Smooth muscle cell (in vitro differentiated cells): ENCODE data around the gene IFIT1. TPM values are rescaled to one million over a fixed set of nuclear protein-coding genes. Genes with fewer than 3 reads are reported as not detected.
A peak's percentile ranks its signal among the peaks of the same experiment; 100 is the strongest.

Experiments used
- DNase-seq: peaks from one replicate; lab custom pipeline; 2025; ENCODE audit not compliant: unreplicated experiment; lab: John Stamatoyannopoulos, UW
- H2AFZ ChIP-seq: fragments of 200-600 bp; sonication (generic); 2 replicates; pipeline ENCODE4 v1.6.0; 2016; ENCODE audit warnings: antibody characterized with exemption, low read depth, mild to moderate bottlenecking
- H3F3A ChIP-seq: fragments of 200-600 bp; sonication (generic); 2 replicates; pipeline ENCODE4 v1.6.0; 2017; ENCODE audit warnings: antibody characterized with exemption, low read depth
- H3K27ac ChIP-seq: fragments of 200-600 bp; sonication (generic); 2 replicates; pipeline ENCODE4 v1.5.1; 2016; ENCODE audit warnings: low read depth, mild to moderate bottlenecking
- H3K27me3 ChIP-seq: fragments of 200-600 bp; sonication (generic); 2 replicates; pipeline ENCODE4 v1.6.1; 2016; ENCODE audit warnings: low read depth, mild to moderate bottlenecking
- H3K36me3 ChIP-seq: fragments of 200-600 bp; sonication (generic); 2 replicates; pipeline ENCODE4 v1.5.1; 2016; ENCODE audit warnings: low read depth
- H3K4me1 ChIP-seq: fragments of 200-600 bp; sonication (generic); 2 replicates; pipeline ENCODE4 v1.5.1; 2016; ENCODE audit warnings: low read depth
- H3K4me2 ChIP-seq: fragments of 200-600 bp; sonication (generic); 2 replicates; pipeline ENCODE4 v1.6.0; 2016; ENCODE audit warnings: mild to moderate bottlenecking
- H3K4me3 ChIP-seq: fragments of 200-600 bp; sonication (generic); 2 replicates; pipeline ENCODE4 v1.5.1; 2016; ENCODE audit warnings: mild to moderate bottlenecking
- H3K79me2 ChIP-seq: fragments of 200-600 bp; sonication (generic); 2 replicates; pipeline ENCODE4 v1.6.0; 2016; ENCODE audit warnings: low read depth, mild to moderate bottlenecking
- H3K9ac ChIP-seq: fragments of 200-600 bp; sonication (generic); 2 replicates; pipeline ENCODE4 v1.6.0; 2016; ENCODE audit warnings: low read depth
- H3K9me3 ChIP-seq: fragments of 200-600 bp; sonication (generic); replicated peaks from 2 replicates; pipeline ENCODE4 v1.5.1; 2016; ENCODE audit warnings: low read depth
- H4K20me1 ChIP-seq: fragments of 200-600 bp; sonication (generic); 2 replicates; pipeline ENCODE4 v1.6.0; 2016; ENCODE audit warnings: low read depth
- WGBS: methylation state at CpG from one replicate; pipeline ENCODE4 v1.1.7; 2016; ENCODE audit warnings: low lambda C conversion rate; 5-methylcytosine and 5-hydroxymethylcytosine counted together
- polyA plus RNA-seq: library from polyadenylated mRNA; unstranded; fragments of >200 nt; fragmentation: Nextera tagmentation; extraction: Ambion mirVana; gene quantifications from 2 replicates; pipeline ENCODE4 v1.2.1, GENCODE V29; 2016
- total RNA-seq: library from RNA; depleted of rRNA; stranded (reverse); fragments of >200 nt; gene quantifications from 2 replicates; pipeline ENCODE4 v1.2.3, GENCODE V29; 2014
- TF ChIP-seq, protein P1 (sequence below): fragments of 200-600 bp; sonication (generic); IDR thresholded peaks from 2 replicates; pipeline ENCODE4 v1.5.1; 2017; ENCODE audit warnings: borderline replicate concordance, mild to moderate bottlenecking, antibody characterized with exemption; ENCODE audit not compliant: insufficient read depth, poor library complexity, severe bottlenecking

IFIT1 gene
- total and polyA plus RNA-seq, 2 experiments from 2014 or later = 1.2 to 1.8 TPM

DNA sequence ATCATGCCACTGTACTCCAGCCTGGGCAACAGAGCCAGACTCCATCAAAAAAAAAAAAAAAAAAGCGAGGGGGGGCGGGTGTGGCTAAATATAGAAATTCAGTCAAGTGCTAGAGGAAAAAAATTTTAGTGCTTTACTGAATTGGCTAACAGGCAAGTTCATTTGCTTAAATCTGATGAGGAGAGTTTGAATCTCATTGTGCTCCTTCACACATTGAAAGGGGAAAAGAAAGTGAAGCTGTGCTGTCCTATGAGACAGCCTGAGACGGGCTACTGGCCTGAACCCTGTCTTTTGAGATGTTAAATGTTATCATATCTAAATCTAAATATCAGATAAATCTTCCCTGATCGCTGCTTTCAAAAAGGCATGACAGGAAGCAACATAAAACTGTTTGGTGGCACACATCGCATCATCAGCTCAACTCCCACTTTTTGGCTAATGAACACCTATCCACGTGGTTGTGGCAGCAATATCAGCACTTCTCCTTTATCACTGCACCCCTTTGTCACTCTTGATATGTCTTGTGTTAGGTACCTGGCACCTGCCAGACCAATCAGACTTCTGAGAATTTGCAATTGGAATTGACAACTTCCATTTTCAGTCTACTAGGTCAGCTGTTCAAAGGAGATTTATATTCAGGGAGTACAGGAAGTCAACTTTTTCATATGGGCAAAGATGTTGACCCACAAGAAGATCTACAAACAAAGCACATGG is 28.5 kb upstream of the IFIT1 start:
- Histone ChIP-seq H3K4me1 (peaks cover 2% of the 10 kb centered on the region), H3K27me3 (no peaks in the 10 kb centered on the region), H3F3A (no peaks in the 10 kb centered on the region), H3K9me3 (no peaks in the 10 kb centered on the region), H3K9ac (no peak overlapping the region), H3K27ac (no peak overlapping the region), H3K79me2 (no peaks in the 10 kb centered on the region), H3K4me2 (no peak overlapping the region), H4K20me1 (no peaks in the 10 kb centered on the region), H3K4me3 (no peak overlapping the region), H3K36me3 (no peaks in the 10 kb centered on the region), H2AFZ (no peak overlapping the region)
- DNase-seq = no peak
- 88% methylated on average over 6 of the region's 6 CpGs for WGBS
- TF ChIP-seq, protein P1, sequence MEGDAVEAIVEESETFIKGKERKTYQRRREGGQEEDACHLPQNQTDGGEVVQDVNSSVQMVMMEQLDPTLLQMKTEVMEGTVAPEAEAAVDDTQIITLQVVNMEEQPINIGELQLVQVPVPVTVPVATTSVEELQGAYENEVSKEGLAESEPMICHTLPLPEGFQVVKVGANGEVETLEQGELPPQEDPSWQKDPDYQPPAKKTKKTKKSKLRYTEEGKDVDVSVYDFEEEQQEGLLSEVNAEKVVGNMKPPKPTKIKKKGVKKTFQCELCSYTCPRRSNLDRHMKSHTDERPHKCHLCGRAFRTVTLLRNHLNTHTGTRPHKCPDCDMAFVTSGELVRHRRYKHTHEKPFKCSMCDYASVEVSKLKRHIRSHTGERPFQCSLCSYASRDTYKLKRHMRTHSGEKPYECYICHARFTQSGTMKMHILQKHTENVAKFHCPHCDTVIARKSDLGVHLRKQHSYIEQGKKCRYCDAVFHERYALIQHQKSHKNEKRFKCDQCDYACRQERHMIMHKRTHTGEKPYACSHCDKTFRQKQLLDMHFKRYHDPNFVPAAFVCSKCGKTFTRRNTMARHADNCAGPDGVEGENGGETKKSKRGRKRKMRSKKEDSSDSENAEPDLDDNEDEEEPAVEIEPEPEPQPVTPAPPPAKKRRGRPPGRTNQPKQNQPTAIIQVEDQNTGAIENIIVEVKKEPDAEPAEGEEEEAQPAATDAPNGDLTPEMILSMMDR = no peak

DNA sequence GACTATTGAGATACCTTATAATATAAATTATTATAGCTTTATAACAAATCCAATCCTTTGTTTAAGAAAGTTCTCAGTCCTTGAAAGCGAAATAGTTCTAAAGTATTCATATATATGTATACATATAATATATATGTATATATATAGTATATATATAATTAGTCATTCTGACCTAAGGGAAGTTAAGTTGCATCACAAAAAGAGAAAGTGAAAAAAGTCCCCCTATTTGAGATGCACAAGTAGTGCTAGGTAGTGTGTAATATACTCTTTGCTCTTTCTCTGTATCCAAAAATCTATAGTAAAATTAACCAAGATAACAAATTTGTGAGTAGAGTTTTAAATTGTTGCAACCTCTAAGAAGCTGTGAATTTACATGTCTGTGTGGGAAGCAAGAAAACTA is 27.9 kb upstream of the IFIT1 start:
- no peaks in the 10 kb centered on the region for H3K27me3 ChIP-seq
- TF ChIP-seq, protein P1 = no peak
- H3K4me2 ChIP-seq = no peak overlapping the region
- WGBS = 98% methylated on average over 1 of the region's 1 CpG
- no peaks in the 10 kb centered on the region for H3K79me2 ChIP-seq
- H3F3A ChIP-seq = no peaks in the 10 kb centered on the region
- H3K4me1 ChIP-seq = peaks cover 7% of the 10 kb centered on the region
- DNase-seq = no peak
- no peaks in the 10 kb centered on the region for H4K20me1 ChIP-seq
- no peaks in the 10 kb centered on the region for H3K36me3 ChIP-seq
- H3K4me3 ChIP-seq = no peak overlapping the region
- H3K9me3 ChIP-seq = no peaks in the 10 kb centered on the region
- H3K9ac ChIP-seq = no peak overlapping the region
- no peak overlapping the region for H3K27ac ChIP-seq
- peak overlapping the region; percentile 36 for H2AFZ ChIP-seq

DNA sequence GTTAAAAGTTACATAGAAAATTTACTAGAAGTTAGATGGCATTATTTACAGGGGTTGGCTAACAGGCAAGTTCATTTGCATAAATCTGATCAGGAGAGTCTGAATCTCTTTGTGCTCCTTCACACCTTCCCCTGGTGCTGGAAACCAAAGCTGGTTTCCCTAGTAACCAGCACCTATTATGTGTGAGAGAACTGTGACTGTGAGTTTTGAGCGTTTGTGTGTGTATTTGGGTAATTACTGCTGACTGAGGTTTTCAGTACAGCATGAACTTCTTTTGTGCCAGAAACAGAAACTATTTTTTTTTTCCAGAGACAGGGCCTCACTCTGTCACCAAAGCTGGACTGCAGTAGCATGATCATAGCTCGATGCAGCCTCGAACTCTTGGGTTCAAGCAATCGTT is 24.9 kb upstream of the IFIT1 start:
- Histone ChIP-seq H3K4me2 (no peak overlapping the region), H4K20me1 (no peaks in the 10 kb centered on the region), H3K9me3 (no peaks in the 10 kb centered on the region), H3K9ac (no peak overlapping the region), H3K27me3 (no peaks in the 10 kb centered on the region), H3K79me2 (no peaks in the 10 kb centered on the region), H3K4me1 (peaks cover 7% of the 10 kb centered on the region), H3K36me3 (no peaks in the 10 kb centered on the region), H3K27ac (no peak overlapping the region), H3F3A (no peaks in the 10 kb centered on the region), H2AFZ (peak overlapping the region; percentile 62), H3K4me3 (no peak overlapping the region)
- TF ChIP-seq, protein P1 = no peak
- WGBS = 76% methylated on average over 4 of the region's 4 CpGs
- DNase-seq = no peak

DNA sequence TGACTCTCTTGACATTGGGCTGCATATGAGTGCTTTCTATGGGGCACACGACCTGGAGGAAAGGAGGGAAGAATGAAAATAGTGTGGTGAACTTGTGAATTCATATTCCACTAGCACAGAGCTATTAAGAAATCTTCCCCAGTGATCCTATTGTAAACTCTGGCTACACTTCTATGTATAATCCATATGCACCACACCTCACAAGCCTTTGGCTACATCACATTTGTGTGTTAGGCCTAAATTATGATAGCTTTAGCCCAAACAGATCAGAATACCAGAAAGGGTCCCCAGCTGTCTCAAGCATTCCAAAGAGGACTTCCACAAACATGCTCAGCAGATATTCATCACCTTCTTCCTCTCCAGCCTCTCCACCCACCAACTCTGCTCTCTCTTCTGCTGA is 24.3 kb upstream of the IFIT1 start:
- no peaks in the 10 kb centered on the region for H4K20me1 ChIP-seq
- no peak overlapping the region for H3K4me3 ChIP-seq
- no peak for DNase-seq
- 90% methylated on average over 1 of the region's 1 CpG for WGBS
- no peaks in the 10 kb centered on the region for H3F3A ChIP-seq
- no peaks in the 10 kb centered on the region for H3K9me3 ChIP-seq
- H3K27ac ChIP-seq = no peak overlapping the region
- no peaks in the 10 kb centered on the region for H3K79me2 ChIP-seq
- H3K27me3 ChIP-seq = no peaks in the 10 kb centered on the region
- H3K36me3 ChIP-seq = no peaks in the 10 kb centered on the region
- H2AFZ ChIP-seq = no peak overlapping the region
- TF ChIP-seq, protein P1 = no peak
- no peak overlapping the region for H3K9ac ChIP-seq
- no peak overlapping the region for H3K4me2 ChIP-seq
- peaks cover 7% of the 10 kb centered on the region for H3K4me1 ChIP-seq
